ENCODE data around the gene GRM7.

Gene GRM7

GRCh38 chr3:7518026-7518425 is 657.1 kb downstream of the GRM7 start:
- no peak overlapping the region for H3K4me3 ChIP-seq (ENCODE audit: low read length)
- no peak for DNase-seq (ENCODE audit: low read depth, low spot score)

DNA sequence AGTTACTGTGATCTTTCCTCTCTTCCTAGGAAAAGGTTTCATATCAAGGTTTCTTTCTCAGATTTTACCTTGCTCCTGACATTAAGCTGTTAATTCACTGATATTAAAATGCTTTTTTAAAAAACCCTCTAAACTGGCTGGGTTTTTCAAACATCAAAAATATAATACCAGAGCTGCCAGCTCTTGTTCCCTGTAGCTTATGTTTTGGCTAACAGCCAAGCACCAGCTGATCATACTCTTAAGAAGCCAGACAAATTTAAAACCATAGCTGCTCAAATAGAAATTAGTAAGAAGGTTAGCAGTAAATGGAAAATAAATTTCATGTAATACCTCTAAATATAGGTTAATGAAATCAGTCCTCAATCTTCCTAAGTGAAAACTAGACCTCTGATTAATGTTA is 657.5 kb downstream of the GRM7 start:
- DNase-seq (ENCODE audit: low read depth, low spot score), result no peak
- H3K4me3 ChIP-seq (ENCODE audit: low read length), result no peak overlapping the region

GRCh38 chr3:7520059-7520458 is 659.1 kb downstream of the GRM7 start:
- no peak overlapping the region for H3K4me3 ChIP-seq (ENCODE audit: low read length)
- DNase-seq (ENCODE audit: low read depth, low spot score), result no peak

DNA sequence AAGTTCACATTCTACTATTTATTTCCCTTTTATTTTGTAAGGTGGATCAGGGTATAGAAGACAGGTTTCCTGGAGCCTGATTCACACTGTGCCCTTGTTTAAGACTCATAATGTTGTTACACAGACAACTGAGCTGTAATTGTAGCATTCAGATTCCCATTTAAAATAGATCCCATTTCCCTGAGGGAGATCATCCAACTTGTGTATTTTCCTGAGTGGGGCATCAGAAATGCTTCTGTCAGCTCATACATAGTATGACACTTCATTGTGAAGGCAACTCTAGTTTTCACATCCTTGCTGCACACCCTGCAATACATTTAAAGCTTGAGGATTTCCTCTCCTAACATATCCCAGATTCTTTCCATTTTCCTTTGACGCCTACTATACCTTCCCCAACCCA is 659.7 kb downstream of the GRM7 start:
- H3K4me3 ChIP-seq (ENCODE audit: low read length), result no peak overlapping the region
- DNase-seq (ENCODE audit: low read depth, low spot score), result no peak

GRCh38 chr3:7536510-7536909 is 675.6 kb downstream of the GRM7 start:
- no peak overlapping the region for H3K4me3 ChIP-seq (ENCODE audit: low read length)
- DNase-seq (ENCODE audit: low read depth, low spot score), result no peak

DNA sequence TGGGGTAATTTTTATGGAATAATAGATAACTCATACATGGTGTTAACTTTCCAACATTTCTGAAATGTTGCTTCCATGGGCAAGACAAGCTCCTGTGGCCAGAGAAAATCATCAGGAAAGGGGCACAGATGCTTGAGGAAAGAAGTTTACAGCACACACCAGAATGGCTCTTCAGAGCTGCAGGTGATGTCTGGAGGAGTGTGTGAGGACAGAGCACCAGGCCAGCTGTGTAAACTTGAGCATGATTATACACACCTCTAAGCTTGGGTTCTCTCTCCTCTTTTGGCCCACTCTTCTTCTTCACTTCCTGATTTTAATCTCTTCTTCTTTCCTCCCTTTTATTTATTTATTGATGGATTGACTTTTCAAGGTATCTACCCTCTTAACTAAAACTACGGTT is 676.0 kb downstream of the GRM7 start:
- no peak overlapping the region for H3K4me3 ChIP-seq (ENCODE audit: low read length)
- DNase-seq (ENCODE audit: low read depth, low spot score), result no peak

- no peak for DNase-seq (ENCODE audit: low read depth, low spot score)
- no peak overlapping the region for H3K4me3 ChIP-seq (ENCODE audit: low read length)
Observed at GRCh38 chr3:7543294-7543880, 682.5 kb downstream of the GRM7 start.

GRCh38 chr3:7545334-7545733 is 684.4 kb downstream of the GRM7 start:
- DNase-seq (ENCODE audit: low read depth, low spot score), result no peak
- H3K4me3 ChIP-seq (ENCODE audit: low read length), result no peak overlapping the region

DNA sequence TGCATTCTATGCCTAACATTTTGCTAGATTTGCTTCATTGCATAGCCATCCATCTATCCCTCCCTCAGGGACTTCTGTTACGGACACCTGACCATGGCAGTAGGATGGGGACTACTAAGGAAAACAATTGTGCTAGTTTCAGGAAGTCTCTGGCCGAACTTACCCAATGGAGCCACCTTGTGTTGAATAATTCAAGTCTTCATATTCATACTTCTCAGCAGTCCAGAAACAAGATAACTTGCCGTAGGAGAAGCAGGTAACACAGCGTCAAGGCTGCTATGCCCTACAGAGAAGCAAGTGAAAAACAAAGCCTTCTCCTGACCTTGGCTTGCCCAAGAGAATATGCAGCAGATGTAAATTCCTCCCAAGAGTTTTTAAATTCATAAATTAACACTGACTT is 685.3 kb downstream of the GRM7 start:
- peak; percentile 1 for DNase-seq (ENCODE audit: low read depth, low spot score)

DNA sequence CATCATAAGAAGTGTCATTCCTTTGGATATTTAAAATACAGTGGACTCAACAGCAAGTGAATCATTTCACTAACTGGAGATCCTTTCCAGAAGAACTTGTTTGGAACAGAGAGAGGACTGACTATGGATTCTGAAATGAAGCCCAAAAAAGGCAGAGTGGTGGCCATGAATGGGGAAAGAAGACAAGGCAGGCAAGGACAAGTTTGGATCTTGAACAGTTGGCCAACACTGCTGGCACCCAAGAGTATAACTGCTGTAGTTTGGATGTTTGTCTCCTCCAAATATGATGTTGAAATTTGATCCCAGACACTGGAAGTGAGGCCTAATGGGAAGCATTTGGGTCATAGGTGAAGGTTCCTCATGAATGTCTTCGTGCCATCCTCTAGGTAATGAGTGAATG is 686.9 kb downstream of the GRM7 start:
- no peak for DNase-seq (ENCODE audit: low read depth, low spot score)
- no peak overlapping the region for H3K4me3 ChIP-seq (ENCODE audit: low read length)

More for the DNA sequence above, 685.3 kb downstream of the GRM7 start:
- no peak overlapping the region for H3K4me3 ChIP-seq (ENCODE audit: low read length)

DNA sequence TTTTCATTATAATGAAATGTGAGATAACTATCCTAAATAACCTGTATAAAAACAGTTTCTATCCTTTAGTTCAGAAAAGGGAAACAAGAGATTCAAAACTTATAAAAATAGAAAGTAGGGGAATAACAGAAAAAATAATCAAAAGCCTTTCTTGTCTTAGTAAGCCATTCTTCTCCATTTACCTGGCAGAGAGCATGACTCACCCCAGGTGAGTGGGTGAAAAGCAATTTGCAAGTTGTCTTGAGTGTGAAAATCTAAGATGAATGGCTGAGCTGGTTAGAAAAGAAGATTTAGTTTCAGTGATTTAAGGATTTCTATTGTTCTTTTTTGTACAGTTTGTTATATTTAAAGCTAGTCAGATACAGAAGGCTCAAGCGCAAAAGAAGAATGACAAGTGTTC is 702.0 kb downstream of the GRM7 start:
- no peak overlapping the region for H3K4me3 ChIP-seq (ENCODE audit: low read length)
- DNase-seq (ENCODE audit: low read depth, low spot score), result no peak

DNA sequence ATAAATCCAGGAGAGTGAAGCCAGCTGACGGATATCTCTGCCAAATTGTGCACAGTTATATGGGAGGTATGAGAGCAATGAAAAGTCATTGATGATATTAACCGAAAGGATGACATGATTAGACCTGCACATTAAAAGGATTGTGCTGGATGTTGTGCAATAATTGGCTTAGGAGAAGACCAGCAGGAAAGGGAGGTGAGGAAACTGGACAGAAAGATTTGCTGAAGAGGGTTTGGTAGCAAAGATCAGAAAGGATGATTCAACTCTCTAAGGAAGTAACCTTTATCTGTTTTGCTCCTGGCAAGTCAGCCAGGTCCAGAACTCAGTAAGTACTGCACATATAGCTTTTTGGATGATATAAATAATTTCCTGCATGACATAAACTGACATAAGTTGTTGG is 704.7 kb downstream of the GRM7 start:
- H3K4me3 ChIP-seq (ENCODE audit: low read length), result no peak overlapping the region
- no peak for DNase-seq (ENCODE audit: low read depth, low spot score)

- no peak for DNase-seq (ENCODE audit: low read depth, low spot score)
- H3K4me3 ChIP-seq (ENCODE audit: low read length), result no peak overlapping the region
Observed at GRCh38 chr3:7567160-7567559, 706.2 kb downstream of the GRM7 start.

- H3K4me3 ChIP-seq (ENCODE audit: low read length), result no peak overlapping the region
- DNase-seq (ENCODE audit: low read depth, low spot score), result no peak
Observed at GRCh38 chr3:7568526-7569184, 707.7 kb downstream of the GRM7 start.

DNA sequence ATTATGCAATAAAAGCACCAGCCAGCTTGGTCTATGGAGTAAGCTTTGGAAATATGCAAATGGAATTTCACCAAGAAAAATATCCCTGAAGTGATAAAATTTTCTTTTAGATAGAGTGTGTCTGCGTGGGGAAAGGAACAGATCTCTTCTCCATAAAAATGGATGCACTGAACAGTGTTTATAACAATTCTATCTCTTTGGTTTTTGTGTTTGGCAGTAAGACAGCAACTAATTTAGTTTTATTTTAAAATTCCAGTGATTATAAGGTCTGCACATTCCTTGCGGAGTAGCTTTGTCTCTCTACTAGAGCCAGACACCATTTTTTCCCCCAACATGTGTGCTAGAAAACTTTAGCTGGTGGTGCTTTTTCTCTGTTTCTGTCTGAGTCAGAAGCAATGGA is 712.4 kb downstream of the GRM7 start:
- no peak for DNase-seq (ENCODE audit: low read depth, low spot score)
- no peak overlapping the region for H3K4me3 ChIP-seq (ENCODE audit: low read length)

GRCh38 chr3:7574435-7574834 is 713.5 kb downstream of the GRM7 start:
- no peak for DNase-seq (ENCODE audit: low read depth, low spot score)
- no peak overlapping the region for H3K4me3 ChIP-seq (ENCODE audit: low read length)

DNA sequence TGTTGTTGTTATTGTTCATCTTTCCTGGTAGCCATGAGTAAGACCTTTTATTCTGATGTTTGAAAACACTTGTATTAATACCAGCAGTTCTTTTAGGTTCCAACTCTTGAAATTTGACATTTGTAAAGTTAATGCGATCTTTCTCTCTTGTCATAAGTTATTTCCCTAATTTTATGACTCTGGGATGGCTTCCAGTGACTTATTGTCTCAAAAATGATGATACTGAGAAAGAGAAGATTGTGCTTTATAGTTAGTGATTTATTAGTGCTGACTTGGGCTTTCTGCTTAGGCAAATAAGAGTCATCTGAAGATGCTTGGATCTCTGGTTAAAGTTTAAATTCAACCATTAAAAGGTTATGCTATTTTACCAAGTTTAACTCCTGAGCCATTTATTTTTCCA is 715.2 kb downstream of the GRM7 start:
- DNase-seq (ENCODE audit: low read depth, low spot score), result no peak

DNA sequence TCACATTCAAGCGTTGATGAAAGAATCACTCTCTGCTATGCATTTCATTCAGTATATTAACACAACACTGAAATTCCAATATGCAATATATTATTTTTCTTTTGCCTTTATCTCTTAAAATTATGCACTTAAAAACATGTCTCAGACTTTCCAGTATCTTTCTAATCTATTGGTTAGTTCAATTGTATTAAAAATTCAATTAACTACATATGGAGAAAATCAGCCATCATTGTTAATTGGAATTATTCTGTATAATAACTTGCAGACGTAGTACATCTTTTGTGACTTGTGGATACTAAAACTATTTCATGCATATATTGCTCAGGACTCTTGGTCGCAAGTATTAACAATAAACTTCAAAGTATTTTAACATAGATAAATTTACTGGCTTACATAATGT is 715.6 kb downstream of the GRM7 start:
- H3K4me3 ChIP-seq (ENCODE audit: low read length), result no peak overlapping the region
- DNase-seq (ENCODE audit: low read depth, low spot score), result no peak

More for the DNA sequence above, 715.2 kb downstream of the GRM7 start:
- H3K4me3 ChIP-seq (ENCODE audit: low read length), result no peak overlapping the region

DNA sequence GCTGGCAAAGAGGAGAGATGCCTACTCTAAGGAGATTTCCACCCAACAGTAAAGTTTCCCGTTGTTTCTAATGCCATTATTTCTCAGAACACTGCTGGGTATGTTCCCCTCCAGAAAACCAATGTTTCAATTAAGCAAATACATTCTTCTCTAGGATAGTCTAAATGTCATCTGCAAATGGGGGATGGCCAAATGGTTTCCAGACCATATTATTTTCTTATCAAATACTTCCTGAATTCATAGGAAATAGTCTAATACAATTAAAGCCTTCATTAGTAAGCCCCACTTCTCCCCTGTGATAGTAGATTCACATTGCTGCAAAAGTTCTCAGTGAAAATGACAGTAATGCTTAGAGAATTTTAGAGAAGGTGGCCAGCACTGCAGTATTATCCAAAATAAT is 716.6 kb downstream of the GRM7 start:
- no peak overlapping the region for H3K4me3 ChIP-seq (ENCODE audit: low read length)
- no peak for DNase-seq (ENCODE audit: low read depth, low spot score)

- H3K4me3 ChIP-seq (ENCODE audit: low read length), result no peak overlapping the region
- DNase-seq (ENCODE audit: low read depth, low spot score), result peak; percentile 8
Observed at GRCh38 chr3:7581831-7582230, 720.9 kb downstream of the GRM7 start.

DNA sequence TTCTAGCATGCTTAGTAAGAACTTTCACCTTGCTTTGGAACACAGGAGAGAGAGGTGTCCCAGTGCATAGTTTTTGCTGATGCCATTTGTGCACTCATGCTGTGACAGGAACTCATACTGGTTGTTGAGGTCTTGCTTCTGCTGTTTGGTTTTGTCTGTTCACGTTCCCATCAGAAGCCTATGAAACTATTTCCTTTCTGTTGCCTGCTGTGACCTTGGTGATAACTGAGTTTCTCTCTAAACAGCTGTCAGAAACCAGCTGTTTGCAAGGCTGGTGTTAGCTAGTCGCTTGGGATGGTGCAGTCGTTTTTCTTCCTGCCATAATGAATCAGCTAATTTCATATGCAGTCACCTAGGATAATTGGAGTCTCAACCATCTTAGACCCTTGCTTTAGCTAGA is 724.1 kb downstream of the GRM7 start:
- no peak overlapping the region for H3K4me3 ChIP-seq (ENCODE audit: low read length)
- peak; percentile 78 for DNase-seq (ENCODE audit: low read depth, low spot score)
